HG02938 (cell line): ENCODE measurements around the gene FGL2.
"Not testable (repeated sequence)": the region's sequence is repeated elsewhere in the genome, so short reads cannot be mapped to it uniquely, and the experiment has no call there.

Experiments used
- ATAC-seq: cut with Tn5 transposase; IDR thresholded peaks from one replicate; pipeline ENCODE4 v1.9.1; 2021; ENCODE audit warnings: mild to moderate bottlenecking, moderate library complexity; ENCODE audit not compliant: unreplicated experiment

Gene FGL2

GRCh38 chr7:77217474-77218185 is 18.0 kb upstream of the FGL2 start:
- no peak for ATAC-seq

- no peak for ATAC-seq
Observed at GRCh38 chr7:77216181-77216845, 16.7 kb upstream of the FGL2 start.

- no peak for ATAC-seq
Observed at GRCh38 chr7:77209479-77210139, 10.0 kb upstream of the FGL2 start.

- no peak for ATAC-seq
Observed at GRCh38 chr7:77208416-77208815, 8.8 kb upstream of the FGL2 start.

GRCh38 chr7:77205706-77206105 is 6.1 kb upstream of the FGL2 start:
- no peak for ATAC-seq

- ATAC-seq = peak; percentile 97
Observed at GRCh38 chr7:77202481-77202976, 2.9 kb upstream of the FGL2 start.

GRCh38 chr7:77200542-77200941 is 923 bp upstream of the FGL2 start:
- no peak for ATAC-seq

GRCh38 chr7:77197141-77197540 is 2.5 kb downstream of the FGL2 start:
- ATAC-seq = no peak

GRCh38 chr7:77188731-77189437 is 10.7 kb downstream of the FGL2 start:
- ATAC-seq = no peak

- no peak for ATAC-seq
Observed at GRCh38 chr7:77185866-77186265, 13.8 kb downstream of the FGL2 start.

GRCh38 chr7:77184990-77185389 is 14.6 kb downstream of the FGL2 start:
- ATAC-seq = no peak

GRCh38 chr7:77184463-77184862 is 15.2 kb downstream of the FGL2 start:
- no peak for ATAC-seq

- ATAC-seq = no peak
Observed at GRCh38 chr7:77182261-77182660, 17.4 kb downstream of the FGL2 start.

- no peak for ATAC-seq
Observed at GRCh38 chr7:77181734-77182133, 17.9 kb downstream of the FGL2 start.

GRCh38 chr7:77181015-77181595 is 18.5 kb downstream of the FGL2 start:
- ATAC-seq = no peak

- not testable (repeated sequence) for ATAC-seq
Observed at GRCh38 chr7:77178024-77178423, 21.6 kb downstream of the FGL2 start.

- not testable (repeated sequence) for ATAC-seq
Observed at GRCh38 chr7:77177321-77177904, 22.2 kb downstream of the FGL2 start.

GRCh38 chr7:77175274-77175800 is 24.3 kb downstream of the FGL2 start:
- ATAC-seq = peak; percentile 83

- not testable (repeated sequence) for ATAC-seq
Observed at GRCh38 chr7:77174418-77174817, 25.2 kb downstream of the FGL2 start.
